Hematopoietic multipotent progenitor cell treated with erythropoietin and hydrocortisone succinate and interleukin-3 and kit ligand, for 6 days (in vitro differentiated cells): Measurements from ENCODE around the gene WDR11.
"Not testable (repeated sequence)": the region's sequence is repeated elsewhere in the genome, so short reads cannot be mapped to it uniquely, and the experiment has no call there.

ENCODE experiments used
- DNase-seq: peaks from one replicate; pipeline ENCODE4 v3.0.0-alpha.2; 2015

The WDR11 gene

GRCh38 chr10:120841522-120842189 is 9.5 kb upstream of the WDR11 start:
- no peak for DNase-seq

GRCh38 chr10:120854388-120854787 is 3.2 kb downstream of the WDR11 start:
- DNase-seq, result no peak

GRCh38 chr10:120861178-120861855 is 10.2 kb downstream of the WDR11 start:
- no peak for DNase-seq

- DNase-seq, result no peak
Measured at GRCh38 chr10:120873741-120874140, 22.6 kb downstream of the WDR11 start.

- DNase-seq, result peak; percentile 25
Measured at GRCh38 chr10:120883071-120883470, 31.9 kb downstream of the WDR11 start.

- no peak for DNase-seq
Measured at GRCh38 chr10:120887482-120887881, 36.3 kb downstream of the WDR11 start.

- no peak for DNase-seq
Measured at GRCh38 chr10:120891365-120891764, 40.2 kb downstream of the WDR11 start.

GRCh38 chr10:120894556-120894955 is 43.4 kb downstream of the WDR11 start:
- no peak for DNase-seq

- DNase-seq, result peak; percentile 61
Measured at GRCh38 chr10:120897343-120897742, 46.2 kb downstream of the WDR11 start.

GRCh38 chr10:120905268-120905667 is 54.1 kb downstream of the WDR11 start:
- no peak for DNase-seq

- no peak for DNase-seq
Measured at GRCh38 chr10:120917521-120918250, 66.5 kb downstream of the WDR11 start.

GRCh38 chr10:120923886-120924285 is 72.7 kb downstream of the WDR11 start:
- not testable (repeated sequence) for DNase-seq

GRCh38 chr10:120926611-120927010 is 75.4 kb downstream of the WDR11 start:
- DNase-seq, result no peak

GRCh38 chr10:120927352-120927751 is 76.2 kb downstream of the WDR11 start:
- DNase-seq, result no peak

GRCh38 chr10:120929166-120929565 is 78.0 kb downstream of the WDR11 start:
- DNase-seq, result no peak

- no peak for DNase-seq
Measured at GRCh38 chr10:120931423-120931822, 80.3 kb downstream of the WDR11 start.

- DNase-seq, result no peak
Measured at GRCh38 chr10:120931999-120932398, 80.8 kb downstream of the WDR11 start.

- no peak for DNase-seq
Measured at GRCh38 chr10:120938822-120939221, 87.7 kb downstream of the WDR11 start.

GRCh38 chr10:120940299-120940900 is 89.2 kb downstream of the WDR11 start:
- no peak for DNase-seq

- DNase-seq, result no peak
Measured at GRCh38 chr10:120941501-120941900, 90.3 kb downstream of the WDR11 start.

- DNase-seq, result peak; percentile 83
Measured at GRCh38 chr10:120942806-120943413, 91.7 kb downstream of the WDR11 start.

GRCh38 chr10:120943542-120943941 is 92.4 kb downstream of the WDR11 start:
- DNase-seq, result no peak

GRCh38 chr10:120944586-120945125 is 93.5 kb downstream of the WDR11 start:
- DNase-seq, result no peak
